Measurements from ENCODE around the gene DOCK1.

DOCK1 gene

GRCh38 chr10:127434006-127434405, 528.8 kb downstream of the DOCK1 start:
- DNase-seq, result no peak

- no peak for DNase-seq
Measured at GRCh38 chr10:127435246-127435645, 530.0 kb downstream of the DOCK1 start.

DNA sequence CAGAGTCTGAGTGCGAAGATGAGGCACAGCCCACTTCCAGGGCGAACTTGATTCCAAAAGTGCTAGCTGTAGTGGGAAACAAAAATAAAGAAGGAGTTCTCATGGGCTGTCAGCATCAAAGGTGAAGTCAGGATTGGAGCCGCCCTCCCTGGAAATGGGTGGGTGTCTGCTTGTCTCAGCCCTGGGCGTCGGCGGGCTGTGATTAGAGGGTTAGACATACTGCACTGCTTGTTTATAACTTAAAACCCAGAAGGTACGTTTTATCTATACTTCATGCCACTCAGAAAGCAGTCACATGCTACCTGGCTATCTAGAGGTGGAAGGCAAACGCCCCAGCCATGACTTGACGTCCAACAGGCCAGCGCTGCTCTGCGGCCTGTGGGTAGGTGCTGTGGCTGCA, 535.1 kb downstream of the DOCK1 start:
- no peak for DNase-seq

- no peak for DNase-seq
Measured at GRCh38 chr10:127441350-127442219, 536.4 kb downstream of the DOCK1 start.

GRCh38 chr10:127442220-127442525, 536.9 kb downstream of the DOCK1 start:
- DNase-seq, result no peak

GRCh38 chr10:127444155-127444554, 538.9 kb downstream of the DOCK1 start:
- no peak for DNase-seq

DNA sequence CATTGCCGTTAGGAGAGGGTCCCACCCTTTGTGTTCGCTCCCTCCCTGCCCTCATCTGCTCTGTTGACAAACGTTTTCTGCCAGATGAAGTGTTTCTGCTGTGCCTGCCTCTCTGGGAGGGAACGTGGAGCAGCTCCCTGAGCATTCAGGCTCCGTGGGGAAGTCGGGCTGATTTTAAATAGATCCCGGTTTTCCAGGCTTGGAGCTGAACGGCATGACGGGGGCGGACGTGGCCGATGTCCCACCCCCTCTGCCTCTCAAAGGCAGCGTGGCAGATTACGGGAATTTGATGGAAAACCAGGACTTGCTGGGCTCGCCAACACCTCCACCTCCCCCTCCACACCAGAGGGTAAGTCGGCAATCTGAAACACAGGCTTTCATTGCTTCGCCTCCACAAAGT, 542.0 kb downstream of the DOCK1 start:
- DNase-seq, result no peak

GRCh38 chr10:127449490-127449889, 544.3 kb downstream of the DOCK1 start:
- DNase-seq, result no peak

DNA sequence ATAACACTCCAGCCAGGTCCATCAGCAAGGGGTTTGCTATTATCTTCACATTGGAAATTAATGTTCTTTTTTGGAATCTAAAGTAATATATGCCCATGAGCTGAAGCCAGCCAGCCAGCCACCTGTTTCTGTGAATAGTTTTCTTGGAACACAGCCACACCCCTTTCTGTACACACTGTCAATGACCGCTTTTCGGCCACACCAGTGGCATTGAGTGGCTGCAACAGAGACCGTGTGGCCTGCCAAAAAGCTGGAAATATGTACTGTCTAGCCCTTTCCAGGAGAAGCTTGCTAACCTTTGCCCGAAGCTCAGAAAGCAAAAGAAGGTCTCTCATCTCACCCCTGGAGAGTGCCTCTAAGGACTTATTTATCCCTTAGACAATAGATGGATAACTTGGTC, 545.4 kb downstream of the DOCK1 start:
- DNase-seq, result no peak

- no peak for DNase-seq
Measured at GRCh38 chr10:127451628-127452027, 546.4 kb downstream of the DOCK1 start.

- no peak for DNase-seq
Measured at GRCh38 chr10:127452568-127452967, 547.3 kb downstream of the DOCK1 start.

DNA sequence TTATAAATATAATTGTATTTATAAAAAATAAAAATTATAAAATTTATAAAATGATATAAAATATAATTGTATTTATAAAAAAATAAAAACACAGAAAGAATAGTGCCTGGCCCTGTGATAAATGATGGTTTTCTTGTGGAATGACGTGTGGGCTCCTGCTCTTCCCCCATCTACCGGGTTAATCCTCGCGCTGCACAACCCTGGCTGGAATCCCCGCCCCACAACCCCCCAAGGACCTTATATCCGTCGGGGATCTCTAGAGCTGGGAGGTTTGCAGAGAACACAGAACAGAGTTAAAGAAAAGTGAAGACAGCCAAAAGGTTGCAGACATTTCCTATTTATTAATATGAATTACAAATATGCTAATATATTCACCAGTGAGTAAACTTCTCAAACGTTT, 548.5 kb downstream of the DOCK1 start:
- DNase-seq, result no peak

- DNase-seq, result no peak
Measured at GRCh38 chr10:127456122-127456521, 550.9 kb downstream of the DOCK1 start.

GRCh38 chr10:127458016-127458810, 553.0 kb downstream of the DOCK1 start:
- no peak for DNase-seq

DNA sequence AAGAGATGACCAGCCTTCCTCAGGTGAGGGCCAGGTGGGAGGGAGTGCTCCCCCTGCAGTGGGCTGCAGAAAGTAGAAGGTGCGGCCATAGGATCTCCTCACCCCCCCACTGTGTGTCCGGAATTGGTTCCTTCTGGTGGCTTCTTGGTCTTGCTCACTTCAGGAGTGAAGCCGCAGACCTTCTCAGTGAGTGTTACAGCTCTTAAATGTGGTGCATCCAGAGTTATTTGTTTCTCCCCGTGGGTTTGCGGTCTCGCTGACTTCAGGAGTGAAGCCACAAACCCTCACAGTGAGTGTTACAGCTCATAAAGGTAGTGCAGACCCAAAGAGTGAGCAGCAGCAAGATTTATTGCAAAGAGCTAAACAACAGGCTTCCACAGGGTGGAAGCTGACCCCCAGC, 553.6 kb downstream of the DOCK1 start:
- DNase-seq, result no peak

GRCh38 chr10:127459918-127460317, 554.7 kb downstream of the DOCK1 start:
- no peak for DNase-seq

- DNase-seq, result no peak
Measured at GRCh38 chr10:127462643-127463295, 557.5 kb downstream of the DOCK1 start.

DNA sequence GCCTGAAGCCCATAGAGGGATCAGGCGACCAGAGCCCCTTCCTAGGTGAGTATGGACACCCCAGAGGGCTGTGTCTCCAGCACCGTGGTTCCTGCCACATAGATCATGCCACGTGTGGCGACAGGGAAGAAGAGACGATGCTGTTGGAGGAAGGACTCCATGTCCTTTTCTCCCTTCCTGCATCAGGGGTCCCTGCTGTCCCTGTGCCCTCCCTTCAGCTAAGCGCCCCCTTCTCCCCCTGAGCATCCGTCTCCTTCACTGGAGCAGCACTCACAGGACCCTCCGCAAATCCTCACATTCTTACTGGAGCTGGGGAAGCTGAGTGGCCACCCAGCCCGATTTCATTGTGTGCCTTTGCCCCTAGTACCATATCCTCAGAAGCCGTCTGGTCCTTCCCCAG, 558.3 kb downstream of the DOCK1 start:
- DNase-seq, result no peak

DNA sequence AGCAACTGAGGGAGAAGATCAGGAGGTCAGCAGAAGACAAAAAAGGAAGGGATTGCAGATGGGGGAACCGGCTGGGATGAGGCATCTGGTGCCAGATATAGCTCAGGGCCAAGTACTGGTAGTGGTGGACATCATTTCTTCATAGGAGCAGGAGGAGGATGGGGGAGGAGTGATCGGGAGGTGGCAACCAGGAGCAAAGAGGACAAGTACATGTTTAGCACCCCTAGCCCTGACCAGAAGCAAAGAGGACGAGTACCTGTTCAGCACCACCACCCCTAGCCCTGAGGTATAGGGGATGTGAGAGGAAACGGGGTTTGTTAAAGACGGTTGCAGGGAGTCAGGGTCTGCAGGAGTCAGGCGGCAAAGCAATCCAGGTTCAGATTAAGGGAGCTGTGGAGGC, 559.3 kb downstream of the DOCK1 start:
- no peak for DNase-seq

- DNase-seq, result no peak
Measured at GRCh38 chr10:127467811-127468210, 562.6 kb downstream of the DOCK1 start.

- no peak for DNase-seq
Measured at GRCh38 chr10:127468632-127469031, 563.4 kb downstream of the DOCK1 start.

- DNase-seq, result no peak
Measured at GRCh38 chr10:127470911-127471310, 565.7 kb downstream of the DOCK1 start.

GRCh38 chr10:127472976-127473375, 567.7 kb downstream of the DOCK1 start:
- no peak for DNase-seq

DNA sequence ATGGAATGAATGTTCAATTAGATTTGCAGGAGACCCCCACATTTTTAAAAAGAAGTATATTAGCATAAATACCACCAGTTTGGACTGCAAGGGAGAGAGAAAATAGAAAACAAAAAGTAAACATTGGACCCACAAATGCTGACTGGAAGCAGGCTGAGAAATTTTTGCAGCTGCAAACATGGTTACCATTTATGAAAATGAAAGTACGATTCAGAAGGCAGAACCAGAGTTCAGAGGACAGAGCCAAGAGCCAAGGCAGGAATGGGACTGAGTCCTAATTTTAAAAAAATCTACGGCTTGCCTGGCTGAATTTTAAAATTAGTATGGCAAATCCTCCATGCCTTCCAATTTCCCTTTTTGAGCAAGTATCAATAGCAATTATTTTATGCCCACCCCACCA, 569.3 kb downstream of the DOCK1 start:
- DNase-seq, result no peak
